Tibial artery (tissue), 4 donors: ENCODE results near the gene CSMD2.

Experiments used
- DNase-seq, 2 donors: peaks; one replicate each; pipeline ENCODE4 v3.0.0-alpha.2; 2019
- H3K27ac ChIP-seq, 2 donors: fragments of 200-600 bp; sonication (generic) in 1 of 2; 1 replicate in 1 of 2; 2 replicates in 1 of 2; pipeline ENCODE4 v1.5.1; 2018 to 2019; ENCODE audit warnings: mild to moderate bottlenecking in 1 of 2
- H3K27me3 ChIP-seq, 2 donors: fragments of 200-600 bp; sonication (generic) in 1 of 2; one replicate each; pipeline versions ENCODE4 v1.5.1 to v1.6.0; 2016 to 2019
- H3K36me3 ChIP-seq, 3 donors: fragments of 200-600 bp; sonication (generic) in 2 of 3; one replicate each; pipeline ENCODE4 v1.5.1; 2016 to 2019; ENCODE audit warnings: mild to moderate bottlenecking in 2 of 3
- H3K4me1 ChIP-seq, 4 donors: fragments of 200-600 bp; sonication (generic) in 2 of 4; 1 replicate in 3 of 4; 2 replicates in 1 of 4; pipeline ENCODE4 v1.5.1; 2016 to 2019
- H3K4me3 ChIP-seq, 2 donors: fragments of 200-600 bp; sonication (generic) in 1 of 2; 1 replicate in 1 of 2; 2 replicates in 1 of 2; pipeline ENCODE4 v1.5.1; 2018 to 2019; ENCODE audit warnings: mild to moderate bottlenecking in 2 of 2
- H3K9me3 ChIP-seq, 3 donors: fragments of 200-600 bp; sonication (generic) in 1 of 3; one replicate each; pipeline ENCODE4 v1.5.1; 2016 to 2019
- intact Hi-C: fragments of 100-400 bp; cut with DNase I; formaldehyde crosslinking; loops from one replicate; pipeline ENCODE4 v1.15.0; 2023; ENCODE audit warnings: low total_unique reads
- TF ChIP-seq, protein P1 (sequence below), 2 experiments: fragments of 200-600 bp in 1 of 2; fragments of 450-650 bp in 1 of 2; IDR thresholded peaks; one replicate each; pipeline ENCODE4 v1.5.1; 2017 to 2019; ENCODE audit warnings: antibody characterized with exemption in 2 of 2, mild to moderate bottlenecking in 1 of 2, moderate library complexity in 1 of 2

CSMD2 gene

DNA sequence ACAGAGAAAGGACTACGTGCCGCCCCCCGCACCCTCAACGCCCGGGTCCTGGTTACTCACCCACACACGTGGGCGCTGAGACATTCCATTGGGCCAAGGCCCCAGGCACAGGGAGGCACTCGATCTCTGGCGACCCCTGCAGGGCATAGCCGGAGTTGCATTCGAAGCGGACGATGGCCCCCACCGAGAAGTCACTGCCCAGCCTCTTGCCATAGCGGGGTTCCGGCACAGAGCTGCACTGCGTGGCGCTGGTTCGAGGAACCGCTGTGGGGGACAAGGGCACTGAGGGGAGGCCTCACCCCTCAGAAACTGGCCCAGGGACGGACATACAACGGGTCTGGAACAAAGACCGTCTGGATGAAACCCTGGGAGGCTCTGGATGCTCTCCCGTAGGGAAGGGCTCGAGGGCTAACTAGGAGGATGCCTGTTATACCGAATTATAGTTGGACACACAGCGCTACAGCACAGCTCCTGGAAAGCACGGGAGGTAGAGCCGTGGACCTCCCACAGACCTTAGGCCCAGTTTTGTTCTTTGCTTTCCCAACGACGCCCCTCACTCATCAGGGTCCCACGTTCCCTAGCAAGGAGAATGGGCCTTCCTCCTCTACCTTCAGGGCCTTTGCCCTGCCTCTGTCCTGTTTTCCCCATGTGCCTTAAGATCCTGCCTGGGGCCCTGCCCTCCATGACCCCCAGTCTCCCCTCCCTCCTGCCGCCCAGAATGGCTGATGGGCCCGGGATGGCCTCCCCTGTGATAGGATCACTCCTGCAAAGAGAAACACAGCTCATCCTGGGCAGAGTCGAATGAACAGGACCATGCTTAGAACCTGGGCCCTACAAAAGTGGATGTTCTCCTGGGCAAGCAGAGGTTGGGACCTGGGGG is 539.8 kb downstream of the CSMD2 start:
- intact Hi-C loops: no loop called here
- Histone ChIP-seq H3K27me3 (peaks cover 0 to 27% of the 10 kb centered on the region in 2 donors), H3K9me3 (no peaks in the 10 kb centered on the region), H3K4me3 (no peak overlapping the region), H3K36me3 (no peaks in the 10 kb centered on the region), H3K27ac (no peak overlapping the region), H3K4me1 (no peaks in the 10 kb centered on the region)
- no peak for DNase-seq
- TF ChIP-seq, protein P1, sequence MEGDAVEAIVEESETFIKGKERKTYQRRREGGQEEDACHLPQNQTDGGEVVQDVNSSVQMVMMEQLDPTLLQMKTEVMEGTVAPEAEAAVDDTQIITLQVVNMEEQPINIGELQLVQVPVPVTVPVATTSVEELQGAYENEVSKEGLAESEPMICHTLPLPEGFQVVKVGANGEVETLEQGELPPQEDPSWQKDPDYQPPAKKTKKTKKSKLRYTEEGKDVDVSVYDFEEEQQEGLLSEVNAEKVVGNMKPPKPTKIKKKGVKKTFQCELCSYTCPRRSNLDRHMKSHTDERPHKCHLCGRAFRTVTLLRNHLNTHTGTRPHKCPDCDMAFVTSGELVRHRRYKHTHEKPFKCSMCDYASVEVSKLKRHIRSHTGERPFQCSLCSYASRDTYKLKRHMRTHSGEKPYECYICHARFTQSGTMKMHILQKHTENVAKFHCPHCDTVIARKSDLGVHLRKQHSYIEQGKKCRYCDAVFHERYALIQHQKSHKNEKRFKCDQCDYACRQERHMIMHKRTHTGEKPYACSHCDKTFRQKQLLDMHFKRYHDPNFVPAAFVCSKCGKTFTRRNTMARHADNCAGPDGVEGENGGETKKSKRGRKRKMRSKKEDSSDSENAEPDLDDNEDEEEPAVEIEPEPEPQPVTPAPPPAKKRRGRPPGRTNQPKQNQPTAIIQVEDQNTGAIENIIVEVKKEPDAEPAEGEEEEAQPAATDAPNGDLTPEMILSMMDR (IDR thresholded peaks at IDR 0.05): no peak

- DNase-seq: no peak
Observed at GRCh38 chr1:33624261-33624990, 540.6 kb downstream of the CSMD2 start.

DNA sequence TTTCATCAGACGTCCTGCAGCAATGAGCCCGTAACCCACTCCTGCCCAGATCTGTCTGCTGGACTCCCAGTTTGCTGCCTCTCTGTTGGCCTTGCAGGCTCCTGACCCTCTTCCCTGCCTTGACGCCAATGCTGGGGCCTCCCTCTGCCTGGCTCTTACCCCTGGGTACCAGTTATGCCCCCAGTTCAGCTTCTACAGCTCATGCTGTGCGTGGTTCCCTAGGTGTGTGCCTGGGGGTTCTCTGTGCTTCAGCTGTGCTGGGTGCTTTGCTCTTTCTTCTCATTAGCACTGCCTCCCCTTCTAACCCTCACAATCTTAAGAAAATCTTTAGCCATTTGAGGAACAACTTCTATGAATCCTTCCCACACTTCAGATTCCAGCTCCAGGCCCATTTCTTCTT is 541.2 kb downstream of the CSMD2 start:
- peaks cover 0 to 27% of the 10 kb centered on the region in 2 donors for H3K27me3 ChIP-seq
- DNase-seq: no peak
- TF ChIP-seq, protein P1 (IDR thresholded peaks at IDR 0.05): no peak
- H3K36me3 ChIP-seq: no peaks in the 10 kb centered on the region
- no peak overlapping the region for H3K4me3 ChIP-seq
- intact Hi-C loops: no loop called here
- no peaks in the 10 kb centered on the region for H3K9me3 ChIP-seq
- no peaks in the 10 kb centered on the region for H3K4me1 ChIP-seq
- no peak overlapping the region for H3K27ac ChIP-seq

More at GRCh38 chr1:33624261-33624990, 540.6 kb downstream of the CSMD2 start:
- H3K27ac ChIP-seq: no peak overlapping the region
- no peaks in the 10 kb centered on the region for H3K4me1 ChIP-seq
- TF ChIP-seq, protein P1 (IDR thresholded peaks at IDR 0.05): no peak
- no peaks in the 10 kb centered on the region for H3K36me3 ChIP-seq
- H3K27me3 ChIP-seq: peaks cover 0 to 27% of the 10 kb centered on the region in 2 donors
- H3K4me3 ChIP-seq: no peak overlapping the region
- intact Hi-C loops: no loop called here
- no peaks in the 10 kb centered on the region for H3K9me3 ChIP-seq

DNA sequence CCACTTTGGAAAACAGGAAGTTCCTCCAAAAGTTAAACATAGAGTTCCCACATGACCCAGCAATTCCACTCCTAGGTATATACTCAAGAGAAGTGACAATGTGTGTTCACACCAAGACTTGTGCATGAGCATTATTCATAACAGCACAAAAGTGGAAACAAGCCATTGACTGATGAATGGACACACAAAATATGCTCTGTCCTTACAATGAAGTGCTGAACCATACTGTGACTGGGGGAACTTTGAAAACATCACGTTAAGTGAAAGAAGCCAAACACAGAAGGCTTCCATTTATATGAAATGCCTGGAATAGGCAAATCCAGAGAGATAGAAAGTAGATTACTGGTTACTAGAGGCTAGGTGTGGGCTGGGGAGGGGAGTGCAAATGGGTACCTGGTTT is 542.3 kb downstream of the CSMD2 start:
- no peak for DNase-seq
- Histone ChIP-seq H3K4me1 (no peaks in the 10 kb centered on the region), H3K27me3 (peaks cover 0 to 27% of the 10 kb centered on the region in 2 donors), H3K9me3 (no peaks in the 10 kb centered on the region), H3K4me3 (no peak overlapping the region), H3K36me3 (no peaks in the 10 kb centered on the region), H3K27ac (no peak overlapping the region)
- TF ChIP-seq, protein P1 (IDR thresholded peaks at IDR 0.05): no peak
- intact Hi-C loops: no loop called here

GRCh38 chr1:33618636-33619035 is 546.4 kb downstream of the CSMD2 start:
- H3K4me3 ChIP-seq: no peak overlapping the region
- DNase-seq: no peak
- peaks cover 0 to 18% of the 10 kb centered on the region in 2 donors for H3K27me3 ChIP-seq
- intact Hi-C loops: loop anchor here (10.0 kb wide), 1 partner anchor 524 kb away; no protein-coding TSS in a partner anchor
- TF ChIP-seq, protein P1 (IDR thresholded peaks at IDR 0.05): no peak
- H3K27ac ChIP-seq: no peak overlapping the region
- H3K36me3 ChIP-seq: no peaks in the 10 kb centered on the region
- H3K4me1 ChIP-seq: no peaks in the 10 kb centered on the region
- H3K9me3 ChIP-seq: no peaks in the 10 kb centered on the region
